ENCODE data around the gene RHOD. TPM values are rescaled to one million over a fixed set of nuclear protein-coding genes. Genes with fewer than 3 reads are reported as not detected.

RHOD gene
- total and polyA plus RNA-seq, 9 of the 15 experiments (the other 6 are each of a cell fraction or from before 2014, with no cell fraction given), result not detected

DNA sequence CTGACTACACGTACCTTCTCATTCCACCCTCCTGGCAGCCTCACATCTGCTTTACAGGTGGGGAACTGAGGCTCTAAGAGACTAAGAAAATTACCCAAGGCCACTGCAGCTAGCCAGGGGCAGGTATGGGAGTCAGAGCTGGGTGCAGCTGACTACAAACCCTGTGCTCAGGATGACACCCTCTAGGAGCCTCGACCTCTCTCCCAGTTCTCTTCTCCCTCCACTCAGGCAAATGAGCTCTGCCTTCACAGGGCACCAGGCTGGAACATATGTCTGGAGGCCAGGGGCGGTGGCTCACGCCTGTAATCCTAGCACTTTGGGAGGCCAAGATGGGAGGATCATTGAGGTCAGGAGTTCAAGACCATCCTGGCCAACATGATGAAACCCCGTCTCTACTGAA is 29.7 kb upstream of the RHOD start (continued):
- TF ChIP-seq, protein P1, sequence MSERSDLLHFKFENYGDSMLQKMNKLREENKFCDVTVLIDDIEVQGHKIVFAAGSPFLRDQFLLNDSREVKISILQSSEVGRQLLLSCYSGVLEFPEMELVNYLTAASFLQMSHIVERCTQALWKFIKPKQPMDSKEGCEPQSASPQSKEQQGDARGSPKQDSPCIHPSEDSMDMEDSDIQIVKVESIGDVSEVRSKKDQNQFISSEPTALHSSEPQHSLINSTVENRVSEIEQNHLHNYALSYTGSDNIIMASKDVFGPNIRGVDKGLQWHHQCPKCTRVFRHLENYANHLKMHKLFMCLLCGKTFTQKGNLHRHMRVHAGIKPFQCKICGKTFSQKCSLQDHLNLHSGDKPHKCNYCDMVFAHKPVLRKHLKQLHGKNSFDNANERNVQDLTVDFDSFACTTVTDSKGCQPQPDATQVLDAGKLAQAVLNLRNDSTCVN (CRISPR knock-in tag; IDR thresholded peaks at IDR 0.05), result no peak
- TF ChIP-seq ZEB2 (IDR thresholded peaks at IDR 0.05) (no peak), ZNF354B (CRISPR knock-in tag; IDR thresholded peaks at IDR 0.05) (no peak), KAT2B (IDR thresholded peaks at IDR 0.05; ENCODE audit: low read depth, low read length) (no peak)

- DNase-seq (ENCODE audit: extremely low read depth in 1 of 4, low spot score in 3 of 4) (no peak), ATAC-seq (no peak), FAIRE-seq (no peak)
- TF ChIP-seq ZNF586 (CRISPR knock-in tag; conservative IDR thresholded peaks at IDR 0.05) (no peak), TCF3 (CRISPR knock-in tag; IDR thresholded peaks at IDR 0.05) (no peak), FOXM1 (IDR thresholded peaks at IDR 0.05; ENCODE audit: low read depth) (no peak), FOXM1 (CRISPR knock-in tag; IDR thresholded peaks at IDR 0.05; ENCODE audit: low read depth) (no peak), NRF1 (conservative IDR thresholded peaks at IDR 0.05 in 1 of 2, IDR thresholded peaks at IDR 0.05 in 1 of 2) (no peak), EGR1 (conservative IDR thresholded peaks at IDR 0.05) (no peak), TCF7L2 (IDR thresholded peaks at IDR 0.05; ENCODE audit: low read depth, low read length) (no peak), ZFP91 (CRISPR knock-in tag; IDR thresholded peaks at IDR 0.05) (no peak), MAZ (CRISPR knock-in tag; conservative IDR thresholded peaks at IDR 0.05 in 1 of 2, IDR thresholded peaks at IDR 0.05 in 1 of 2) (no peak), PRPF4 (IDR thresholded peaks at IDR 0.05; ENCODE audit: insufficient read depth, low read depth, low read length, poor library complexity, severe bottlenecking) (no peak)
- TF ChIP-seq, protein P2, sequence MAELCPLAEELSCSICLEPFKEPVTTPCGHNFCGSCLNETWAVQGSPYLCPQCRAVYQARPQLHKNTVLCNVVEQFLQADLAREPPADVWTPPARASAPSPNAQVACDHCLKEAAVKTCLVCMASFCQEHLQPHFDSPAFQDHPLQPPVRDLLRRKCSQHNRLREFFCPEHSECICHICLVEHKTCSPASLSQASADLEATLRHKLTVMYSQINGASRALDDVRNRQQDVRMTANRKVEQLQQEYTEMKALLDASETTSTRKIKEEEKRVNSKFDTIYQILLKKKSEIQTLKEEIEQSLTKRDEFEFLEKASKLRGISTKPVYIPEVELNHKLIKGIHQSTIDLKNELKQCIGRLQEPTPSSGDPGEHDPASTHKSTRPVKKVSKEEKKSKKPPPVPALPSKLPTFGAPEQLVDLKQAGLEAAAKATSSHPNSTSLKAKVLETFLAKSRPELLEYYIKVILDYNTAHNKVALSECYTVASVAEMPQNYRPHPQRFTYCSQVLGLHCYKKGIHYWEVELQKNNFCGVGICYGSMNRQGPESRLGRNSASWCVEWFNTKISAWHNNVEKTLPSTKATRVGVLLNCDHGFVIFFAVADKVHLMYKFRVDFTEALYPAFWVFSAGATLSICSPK (IDR thresholded peaks at IDR 0.05; ENCODE audit: borderline replicate concordance), result no peak
- Histone ChIP-seq H3K27me3 (ENCODE audit: control insufficient read depth in 2 of 2, insufficient read depth in 2 of 2, low read length in 2 of 2) (peaks cover 21 to 54% of the 10 kb centered on the region in 2 experiments; a peak in 4 of 5 replicates), H3K9me1 (ENCODE audit: control insufficient read depth, insufficient read depth, low read length) (no peaks in the 10 kb centered on the region), H3K79me2 (ENCODE audit: control insufficient read depth, insufficient read depth, low read length) (no peaks in the 10 kb centered on the region), H3K4me2 (ENCODE audit: insufficient read depth, low read length) (no peak overlapping the region), H3K4me1 (replicated peaks in 1 of 2; ENCODE audit: control insufficient read depth in 2 of 2, insufficient read depth in 2 of 2, low read length in 2 of 2) (peaks cover 0 to 20% of the 10 kb centered on the region in 2 experiments; a peak in 3 of 5 replicates), H2AFZ (ENCODE audit: low read depth, low read length) (no peak overlapping the region), H3K9me3 (replicated peaks; ENCODE audit: control insufficient read depth, insufficient read depth, low read depth, low read length) (no peaks in the 10 kb centered on the region), H3K36me3 (ENCODE audit: control insufficient read depth, insufficient read depth, low read length) (no peaks in the 10 kb centered on the region), H3K4me3 (no peak overlapping the region), H3K27ac (ENCODE audit: extremely low read depth, low read depth, low read length) (no peak overlapping the region), H4K20me1 (replicated peaks; ENCODE audit: control insufficient read depth, insufficient read depth, low read length) (peaks cover 4% of the 10 kb centered on the region), H3K9ac (ENCODE audit: insufficient read depth in 1 of 2, low read depth in 2 of 2, low read length in 2 of 2) (no peak overlapping the region)
- BruUV-seq (replicated peaks), result no TSS peak
- ChIA-PET CTCF (ENCODE audit: low intra/inter-chr PET ratio) (no interaction called here), POLR2A (interaction anchor here (0.6 to 2.1 kb wide), 3 partner anchors 9 to 295 kb away, joined by 3 to 6 read pairs (median 3); no protein-coding TSS in a partner anchor)
- intact Hi-C loops (cut with micrococcal nuclease), result no loop called here
- in situ Hi-C loops (cut with MboI), result no loop called here
- 20% methylated on average over 12 of the region's 12 CpGs for WGBS (ENCODE audit: insufficient coverage, low coverage, missing lambda C conversion rate)
Measured at GRCh38 chr11:67027483-67027930, 29.1 kb upstream of the RHOD start.

All from K562 (cell line).